Suprapubic skin (tissue), 4 donors: ENCODE results near the gene ECI1.

ENCODE experiments used
- POLR2A ChIP-seq, 2 donors: fragments of 450-650 bp; IDR thresholded peaks; one replicate each; pipeline ENCODE4 v1.6.1; 2017; ENCODE audit warnings: antibody characterized with exemption in 2 of 2, mild to moderate bottlenecking in 2 of 2, moderate library complexity in 2 of 2
- POLR2AphosphoS5 ChIP-seq, 3 donors: sonication (generic); formaldehyde crosslinking; IDR thresholded peaks; one replicate each; pipeline ENCODE4 v1.6.1; 2017; ENCODE audit warnings: antibody characterized with exemption in 3 of 3
- TF ChIP-seq, protein P1 (sequence below), 2 donors: fragments of 200-600 bp in 1 of 2; fragments of 450-650 bp in 1 of 2; sonication (generic) in 1 of 2; IDR thresholded peaks; one replicate each; pipeline ENCODE4 v1.5.1; 2016 to 2019; ENCODE audit warnings: antibody characterized with exemption in 2 of 2, mild to moderate bottlenecking in 1 of 2, moderate library complexity in 1 of 2

DNA sequence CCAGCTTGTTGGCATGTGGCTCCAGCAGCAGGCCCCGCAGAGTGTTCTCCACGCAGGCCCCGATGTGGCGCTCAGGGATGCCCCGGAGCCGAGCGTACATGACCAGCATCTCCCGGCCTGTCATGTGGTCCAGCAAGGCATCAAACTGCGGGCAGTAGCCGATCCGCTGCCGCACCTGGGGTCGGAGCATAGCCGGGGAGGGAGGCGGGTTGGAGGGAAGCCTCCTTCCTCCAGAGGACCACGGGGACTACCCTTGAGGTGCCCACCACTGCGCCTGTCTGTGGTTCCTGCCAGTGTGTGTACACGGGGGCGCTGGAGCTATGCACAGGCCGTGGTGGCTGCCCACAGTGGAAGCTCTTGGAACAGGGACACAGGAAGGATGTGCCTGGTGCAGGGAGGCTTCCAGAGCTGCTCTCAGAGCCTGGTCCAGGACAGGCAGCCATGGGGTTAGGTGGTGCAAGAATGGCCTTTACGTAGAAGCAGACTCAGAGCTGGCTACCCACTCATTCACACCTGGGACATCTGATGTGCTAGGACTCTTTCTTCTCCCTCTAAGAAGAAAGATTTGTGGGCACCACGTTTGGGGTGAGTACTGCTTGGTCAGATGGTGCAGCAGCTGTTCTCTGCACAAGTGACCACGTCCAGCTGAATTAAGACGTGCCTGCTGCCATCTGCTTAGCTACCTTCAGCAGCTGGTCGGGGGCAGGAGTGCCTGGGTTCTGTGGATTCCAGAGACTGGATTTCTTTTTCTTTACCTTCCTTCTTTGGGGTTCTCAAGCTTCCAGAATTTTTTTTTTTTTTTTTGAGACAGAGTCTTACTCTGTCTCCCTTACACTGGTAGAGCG lies 27.8 kb upstream of the ECI1 start:
- TF ChIP-seq POLR2AphosphoS5 (IDR thresholded peaks at IDR 0.05) (no peak), POLR2A (IDR thresholded peaks at IDR 0.05) (no peak)
- TF ChIP-seq, protein P1, sequence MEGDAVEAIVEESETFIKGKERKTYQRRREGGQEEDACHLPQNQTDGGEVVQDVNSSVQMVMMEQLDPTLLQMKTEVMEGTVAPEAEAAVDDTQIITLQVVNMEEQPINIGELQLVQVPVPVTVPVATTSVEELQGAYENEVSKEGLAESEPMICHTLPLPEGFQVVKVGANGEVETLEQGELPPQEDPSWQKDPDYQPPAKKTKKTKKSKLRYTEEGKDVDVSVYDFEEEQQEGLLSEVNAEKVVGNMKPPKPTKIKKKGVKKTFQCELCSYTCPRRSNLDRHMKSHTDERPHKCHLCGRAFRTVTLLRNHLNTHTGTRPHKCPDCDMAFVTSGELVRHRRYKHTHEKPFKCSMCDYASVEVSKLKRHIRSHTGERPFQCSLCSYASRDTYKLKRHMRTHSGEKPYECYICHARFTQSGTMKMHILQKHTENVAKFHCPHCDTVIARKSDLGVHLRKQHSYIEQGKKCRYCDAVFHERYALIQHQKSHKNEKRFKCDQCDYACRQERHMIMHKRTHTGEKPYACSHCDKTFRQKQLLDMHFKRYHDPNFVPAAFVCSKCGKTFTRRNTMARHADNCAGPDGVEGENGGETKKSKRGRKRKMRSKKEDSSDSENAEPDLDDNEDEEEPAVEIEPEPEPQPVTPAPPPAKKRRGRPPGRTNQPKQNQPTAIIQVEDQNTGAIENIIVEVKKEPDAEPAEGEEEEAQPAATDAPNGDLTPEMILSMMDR (IDR thresholded peaks at IDR 0.05): no peak
